Endothelial cell of umbilical vein (primary cell): Measurements from ENCODE around the gene CACNA2D2. TPM values are rescaled to one million over a fixed set of nuclear protein-coding genes. Genes with fewer than 3 reads are reported as not detected.
"Not testable (repeated sequence)": the region's sequence is repeated elsewhere in the genome, so short reads cannot be mapped to it uniquely, and the experiment has no call there.

Experiments
- BruUV-seq: library from RNA; stranded (reverse); fragments of 400-500 nt; replicated peaks from 2 replicates; lab custom pipeline; 2021; lab: Mats Ljungman, UMichigan
- CTCF ChIA-PET: fragments of 300-600, 350-600 bp; sonication (Branson Sonifier 250); formaldehyde crosslinking; loops from one replicate; lab custom pipeline; 2021; ENCODE audit warnings: antibody characterized with exemption, inconsistent platforms; lab: Charles Lee
- POLR2A ChIA-PET: fragments of 300-600, 350-600 bp; sonication (Branson Sonifier 250); formaldehyde crosslinking; loops from one replicate; lab custom pipeline; 2021; ENCODE audit warnings: antibody characterized with exemption, inconsistent platforms; lab: Charles Lee
- DNase-seq: peaks from one replicate; pipeline ENCODE4 v3.0.0-alpha.2; 2011; ENCODE audit warnings: low read depth, low spot score
- FAIRE-seq: peaks from 2 replicates; lab custom pipeline; 2011; peaks lifted over from hg19 to GRCh38; lab: Jason Lieb, UNC
- H2AFZ ChIP-seq: 2 replicates; pipeline ENCODE4 v1.6.0; 2012; ENCODE audit warnings: low read depth, low read length, control low read depth, inconsistent platforms
- H3K27ac ChIP-seq: 2 replicates; pipeline ENCODE4 v1.5.1; 2011; ENCODE audit warnings: low read depth, mild to moderate bottlenecking, control low read depth, low read length, moderate library complexity; ENCODE audit not compliant: insufficient read depth
- H3K27me3 ChIP-seq, 2 experiments: 2 replicates each; pipeline versions ENCODE4 v1.6.0 to v1.6.1; 2011; ENCODE audit warnings: low read length in 2 of 2, mixed read lengths in 1 of 2; ENCODE audit not compliant: control insufficient read depth in 2 of 2, insufficient read depth in 2 of 2
- H3K36me3 ChIP-seq, 2 experiments: 2 replicates in 1 of 2; 3 replicates in 1 of 2; pipeline ENCODE4 v1.5.1; 2011; ENCODE audit warnings: low read length in 2 of 2, mild to moderate bottlenecking in 1 of 2, moderate library complexity in 1 of 2; ENCODE audit not compliant: control insufficient read depth in 2 of 2, insufficient read depth in 2 of 2; ENCODE audit errors: extremely low read depth in 1 of 2
- H3K4me1 ChIP-seq: 3 replicates; pipeline ENCODE4 v1.5.1; 2011; ENCODE audit warnings: mild to moderate bottlenecking, low read length; ENCODE audit not compliant: control insufficient read depth, insufficient read depth; ENCODE audit errors: extremely low read depth
- H3K4me2 ChIP-seq: 2 replicates; pipeline ENCODE4 v1.6.1; 2011; ENCODE audit warnings: low read length, control low read depth, mixed read lengths; ENCODE audit not compliant: insufficient read depth
- H3K4me3 ChIP-seq, 3 experiments: fragments of 200-600 bp in 1 of 3; sonication (generic), shearing (Covaris generic) in 1 of 3; replicated peaks in 1 of 3; 2 replicates each; pipeline ENCODE4 v1.5.1; 2011 to 2016; ENCODE audit warnings: control low read depth in 3 of 3, low read length in 3 of 3, mild to moderate bottlenecking in 2 of 3, inconsistent platforms in 1 of 3, low read depth in 1 of 3, moderate library complexity in 1 of 3; ENCODE audit not compliant: insufficient read depth in 1 of 3
- H3K79me2 ChIP-seq: 2 replicates; pipeline ENCODE4 v1.6.0; 2012; ENCODE audit warnings: low read length, inconsistent platforms; ENCODE audit not compliant: control insufficient read depth, insufficient read depth
- H3K9ac ChIP-seq: replicated peaks from 2 replicates; pipeline ENCODE3; 2011; ENCODE audit warnings: low read length, control low read depth; ENCODE audit not compliant: insufficient read depth; ENCODE audit errors: extremely low read depth
- H3K9me1 ChIP-seq: replicated peaks from 3 replicates; pipeline ENCODE4 v1.6.0; 2011; ENCODE audit warnings: mild to moderate bottlenecking, low read length; ENCODE audit not compliant: control insufficient read depth, insufficient read depth; ENCODE audit errors: extremely low read depth
- H3K9me3 ChIP-seq: replicated peaks from 2 replicates; pipeline ENCODE4 v1.5.1; 2012; ENCODE audit warnings: low read length, inconsistent platforms; ENCODE audit not compliant: control insufficient read depth, insufficient read depth
- H4K20me1 ChIP-seq: replicated peaks from 2 replicates; pipeline ENCODE3; 2011; ENCODE audit warnings: mild to moderate bottlenecking, low read length; ENCODE audit not compliant: control insufficient read depth, insufficient read depth; ENCODE audit errors: extremely low read depth
- CTCF ChIP-seq, 2 donors: IDR thresholded peaks; 1 replicate in 1 of 2; 2 replicates in 1 of 2; pipeline ENCODE4 v1.5.1; 2011; ENCODE audit warnings: low read length in 2 of 2, mild to moderate bottlenecking in 2 of 2, moderate library complexity in 2 of 2, control low read depth in 1 of 2, inconsistent platforms in 1 of 2, low read depth in 1 of 2; ENCODE audit not compliant: insufficient read depth in 1 of 2; ENCODE audit errors: extremely low read depth in 1 of 2
- EZH2 ChIP-seq: IDR thresholded peaks from 2 replicates; pipeline ENCODE4 v1.6.1; 2012; ENCODE audit warnings: borderline replicate concordance, low read depth, mild to moderate bottlenecking, moderate library complexity, low read length, inconsistent platforms; ENCODE audit not compliant: severe bottlenecking
- JUN ChIP-seq: IDR thresholded peaks from 2 replicates; pipeline ENCODE4 v1.6.1; 2011; ENCODE audit warnings: borderline replicate concordance, low read depth; ENCODE audit not compliant: insufficient read length, insufficient read depth
- MAX ChIP-seq: IDR thresholded peaks from 2 replicates; pipeline ENCODE4 v1.6.1; 2011; ENCODE audit not compliant: insufficient read depth, insufficient read length
- MYC ChIP-seq: IDR thresholded peaks from one replicate; pipeline ENCODE4 v1.6.1; 2011; ENCODE audit warnings: mild to moderate bottlenecking, low read depth, low read length
- POLR2AphosphoS5 ChIP-seq: IDR thresholded peaks from 2 replicates; pipeline ENCODE4 v1.6.1; 2012; ENCODE audit warnings: low read depth, mild to moderate bottlenecking, control low read depth, low read length, moderate library complexity; ENCODE audit not compliant: insufficient read depth
- dilution Hi-C: fragments of 300-500 bp; cut with MboI; formaldehyde crosslinking; loops from one replicate; pipeline ENCODE4 v1.15.0; 2019; ENCODE audit warnings: low sequenced_read_pairs; ENCODE audit not compliant: extremely low pct_ligation_motif_present
- intact Hi-C: fragments of 100-400 bp; cut with micrococcal nuclease; formaldehyde crosslinking; loops from one replicate; pipeline ENCODE4 v1.10.0; 2022
- polyA plus RNA-seq, 4 experiments: library from polyadenylated mRNA; depleted of rRNA in 3 of 4; stranded (reverse) in 3 of 4; unstranded in 1 of 4; fragments of >200 nt; gene quantifications; 2 replicates each; pipeline versions ENCODE4 v1.2.1 to v1.2.3, GENCODE V29; 2011 to 2012; ENCODE audit warnings: missing spikeins in 1 of 4
- total RNA-seq: library from RNA; stranded (reverse); gene quantifications from 2 replicates; pipeline ENCODE4 v1.2.3, GENCODE V29; 2021

The CACNA2D2 gene
- total and polyA plus RNA-seq, 2 donors (not counting 3 experiments of a cell fraction or from before 2014, with no cell fraction given) = 0.15 TPM; not detected in 1

- CTCF ChIA-PET = interaction anchor here (1.4 kb wide), 1 partner anchor 29 kb away, joined by 4 read pairs; no protein-coding TSS in a partner anchor
- H3K4me3 ChIP-seq, BruUV-seq, H3K79me2 ChIP-seq, H3K27ac ChIP-seq, H3K9ac ChIP-seq, H3K36me3 ChIP-seq, dilution Hi-C loops, FAIRE-seq, H4K20me1 ChIP-seq, H3K27me3 ChIP-seq, H3K9me1 ChIP-seq, DNase-seq, POLR2A ChIA-PET, H2AFZ ChIP-seq, intact Hi-C loops, H3K4me1 ChIP-seq, H3K4me2 ChIP-seq, H3K9me3 ChIP-seq: not testable (repeated sequence)
Measured at GRCh38 chr3:50512908-50513307, 9.5 kb upstream of the CACNA2D2 start.

GRCh38 chr3:50512131-50512530 is 8.7 kb upstream of the CACNA2D2 start:
- Histone ChIP-seq H3K9ac (no peak overlapping the region), H3K27me3 (peaks cover 5 to 7% of the 10 kb centered on the region in 2 experiments), H3K9me1 (no peaks in the 10 kb centered on the region), H3K27ac (no peak overlapping the region), H3K79me2 (no peaks in the 10 kb centered on the region), H3K4me2 (no peak overlapping the region), H2AFZ (no peak overlapping the region), H3K4me1 (peaks cover 5% of the 10 kb centered on the region), H3K9me3 (no peaks in the 10 kb centered on the region), H3K36me3 (no peaks in the 10 kb centered on the region), H3K4me3 (no peak overlapping the region), H4K20me1 (no peaks in the 10 kb centered on the region)
- TF ChIP-seq EZH2 = no peak
- no peak for TF ChIP-seq MYC
- no peak for TF ChIP-seq POLR2AphosphoS5
- TF ChIP-seq CTCF (IDR thresholded peaks at IDR 0.05; ENCODE audit: extremely low read depth in 1 of 2, insufficient read depth in 1 of 2, low read depth in 1 of 2, low read length in 2 of 2) = no peak
- no peak for TF ChIP-seq MAX
- TF ChIP-seq JUN = no peak
- no TSS peak for BruUV-seq
- POLR2A ChIA-PET = no interaction called here
- dilution Hi-C loops = no loop called here
- DNase-seq = no peak
- CTCF ChIA-PET = interaction anchor here (1.4 kb wide), 1 partner anchor 30 kb away, joined by 4 read pairs; no protein-coding TSS in a partner anchor
- intact Hi-C loops = no loop called here
- FAIRE-seq = no peak
